ENCODE data around the gene CTSA.

DNA sequence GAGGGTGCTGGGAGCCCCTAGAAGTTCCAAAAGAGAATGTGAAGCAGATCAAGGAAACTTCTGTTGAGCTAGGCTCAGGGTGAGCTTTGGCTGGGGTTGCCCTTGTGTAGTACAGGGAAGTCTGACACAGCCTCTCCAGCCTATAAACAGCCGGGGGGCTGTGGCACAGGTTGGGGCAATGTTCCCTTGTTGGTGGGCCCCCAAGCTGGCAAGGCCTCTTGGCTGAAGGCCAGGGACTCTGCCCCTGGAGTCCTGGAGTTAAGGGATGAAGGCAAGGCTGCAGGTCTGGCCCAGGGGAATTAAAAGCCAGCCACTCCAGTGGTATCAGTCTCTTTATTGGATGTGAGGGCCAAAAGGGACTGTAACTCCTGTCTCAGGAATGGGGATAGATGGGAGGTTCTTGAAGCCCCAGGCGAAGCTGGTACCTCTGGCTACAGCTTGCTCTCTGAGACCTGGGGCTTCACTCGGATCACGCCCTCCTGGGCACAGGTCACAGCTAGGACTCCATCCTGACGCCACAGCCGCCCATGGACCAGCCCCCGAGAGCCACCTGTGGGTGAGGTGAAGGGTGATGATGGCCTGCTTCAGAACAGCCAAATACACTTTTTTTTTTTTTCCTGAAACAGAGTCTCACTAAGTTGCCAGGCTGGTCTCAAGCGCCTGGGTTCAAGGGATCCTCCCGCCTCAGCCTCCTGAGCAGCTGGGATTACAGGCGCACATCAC is 49.6 kb upstream of the CTSA start:
- no peak for TF ChIP-seq POLR2A (IDR thresholded peaks at IDR 0.05)
- TF ChIP-seq, protein P1, sequence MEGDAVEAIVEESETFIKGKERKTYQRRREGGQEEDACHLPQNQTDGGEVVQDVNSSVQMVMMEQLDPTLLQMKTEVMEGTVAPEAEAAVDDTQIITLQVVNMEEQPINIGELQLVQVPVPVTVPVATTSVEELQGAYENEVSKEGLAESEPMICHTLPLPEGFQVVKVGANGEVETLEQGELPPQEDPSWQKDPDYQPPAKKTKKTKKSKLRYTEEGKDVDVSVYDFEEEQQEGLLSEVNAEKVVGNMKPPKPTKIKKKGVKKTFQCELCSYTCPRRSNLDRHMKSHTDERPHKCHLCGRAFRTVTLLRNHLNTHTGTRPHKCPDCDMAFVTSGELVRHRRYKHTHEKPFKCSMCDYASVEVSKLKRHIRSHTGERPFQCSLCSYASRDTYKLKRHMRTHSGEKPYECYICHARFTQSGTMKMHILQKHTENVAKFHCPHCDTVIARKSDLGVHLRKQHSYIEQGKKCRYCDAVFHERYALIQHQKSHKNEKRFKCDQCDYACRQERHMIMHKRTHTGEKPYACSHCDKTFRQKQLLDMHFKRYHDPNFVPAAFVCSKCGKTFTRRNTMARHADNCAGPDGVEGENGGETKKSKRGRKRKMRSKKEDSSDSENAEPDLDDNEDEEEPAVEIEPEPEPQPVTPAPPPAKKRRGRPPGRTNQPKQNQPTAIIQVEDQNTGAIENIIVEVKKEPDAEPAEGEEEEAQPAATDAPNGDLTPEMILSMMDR (IDR thresholded peaks at IDR 0.05): no peak

Measured in thyroid gland (tissue), 4 donors.